Measurements from ENCODE around the gene POLDIP2. TPM values are rescaled to one million over a fixed set of nuclear protein-coding genes. Genes with fewer than 3 reads are reported as not detected.

Gene POLDIP2
- total RNA-seq, 2 experiments from 2014 or later = 128 to 133 TPM

GRCh38 chr17:28369684-28370034 lies 12.3 kb upstream of the POLDIP2 start:
- ChIA-PET CTCF (no interaction called here), POLR2A (interaction anchor here (1.4 to 1.6 kb wide), 2 partner anchors 12 kb away, joined by 5 read pairs; partner anchors contain the start of gene POLDIP2)

- CTCF ChIA-PET = interaction anchor here (1.0 kb wide), 1 partner anchor 11 kb away, joined by 5 read pairs; no protein-coding TSS in a partner anchor
- POLR2A ChIA-PET = interaction anchor here (1.6 kb wide), 1 partner anchor 12 kb away, joined by 5 read pairs; the partner anchor contains the start of gene POLDIP2
These were observed 11.8 kb upstream of the POLDIP2 start for GRCh38 chr17:28368915-28369683.

GRCh38 chr17:28368306-28368831 lies 11.0 kb upstream of the POLDIP2 start:
- ChIA-PET CTCF (interaction anchor here (1.0 kb wide), 1 partner anchor 11 kb away, joined by 5 read pairs; no protein-coding TSS in a partner anchor), POLR2A (interaction anchor here (1.6 kb wide), 1 partner anchor 11 kb away, joined by 5 read pairs; the partner anchor contains the start of gene POLDIP2)

- CTCF ChIA-PET = interaction anchor here (1.4 kb wide), 1 partner anchor 13 kb away, joined by 4 read pairs; no protein-coding TSS in a partner anchor
These were observed 10.4 kb upstream of the POLDIP2 start for GRCh38 chr17:28367641-28368305.

DNA sequence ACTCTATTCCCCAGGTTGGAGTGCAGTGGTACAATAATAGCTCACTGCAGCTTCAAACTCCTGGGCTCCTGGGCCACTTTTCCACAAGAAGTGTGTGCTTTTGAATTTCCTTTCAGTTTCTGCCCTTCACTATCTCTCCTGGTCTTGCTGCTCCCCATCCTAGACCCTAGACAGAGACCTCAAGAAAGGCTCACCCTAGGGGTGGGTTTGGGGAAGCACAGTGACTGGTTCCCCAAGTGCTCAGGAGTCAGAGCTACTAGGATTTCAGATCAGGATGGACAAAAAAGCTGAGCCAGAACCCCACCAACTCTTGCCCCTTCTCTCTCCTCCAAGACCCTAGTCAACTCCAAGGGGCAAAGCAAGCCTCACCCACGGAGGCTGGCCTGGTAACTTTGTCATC lies 9.3 kb upstream of the POLDIP2 start:
- POLR2A ChIA-PET = no interaction called here
- CTCF ChIA-PET = interaction anchor here (1.4 kb wide), 1 partner anchor 12 kb away, joined by 4 read pairs; no protein-coding TSS in a partner anchor

More at GRCh38 chr17:28367641-28368305, 10.4 kb upstream of the POLDIP2 start:
- POLR2A ChIA-PET = interaction anchor here (0.5 to 1.6 kb wide), 4 partner anchors 10 to 711 kb away, joined by 4 to 5 read pairs (median 5); partner anchors contain the start of gene POLDIP2

GRCh38 chr17:28365487-28365886 lies 8.2 kb upstream of the POLDIP2 start:
- ChIA-PET POLR2A (no interaction called here), CTCF (no interaction called here)

- CTCF ChIA-PET = no interaction called here
- POLR2A ChIA-PET = no interaction called here
These were observed 7.5 kb upstream of the POLDIP2 start, which contains the start of gene SEBOX for GRCh38 chr17:28364665-28365363. SEBOX (minus strand) TSS chr17:28365199; CDS start chr17:28365151, 48 bp downstream.

DNA sequence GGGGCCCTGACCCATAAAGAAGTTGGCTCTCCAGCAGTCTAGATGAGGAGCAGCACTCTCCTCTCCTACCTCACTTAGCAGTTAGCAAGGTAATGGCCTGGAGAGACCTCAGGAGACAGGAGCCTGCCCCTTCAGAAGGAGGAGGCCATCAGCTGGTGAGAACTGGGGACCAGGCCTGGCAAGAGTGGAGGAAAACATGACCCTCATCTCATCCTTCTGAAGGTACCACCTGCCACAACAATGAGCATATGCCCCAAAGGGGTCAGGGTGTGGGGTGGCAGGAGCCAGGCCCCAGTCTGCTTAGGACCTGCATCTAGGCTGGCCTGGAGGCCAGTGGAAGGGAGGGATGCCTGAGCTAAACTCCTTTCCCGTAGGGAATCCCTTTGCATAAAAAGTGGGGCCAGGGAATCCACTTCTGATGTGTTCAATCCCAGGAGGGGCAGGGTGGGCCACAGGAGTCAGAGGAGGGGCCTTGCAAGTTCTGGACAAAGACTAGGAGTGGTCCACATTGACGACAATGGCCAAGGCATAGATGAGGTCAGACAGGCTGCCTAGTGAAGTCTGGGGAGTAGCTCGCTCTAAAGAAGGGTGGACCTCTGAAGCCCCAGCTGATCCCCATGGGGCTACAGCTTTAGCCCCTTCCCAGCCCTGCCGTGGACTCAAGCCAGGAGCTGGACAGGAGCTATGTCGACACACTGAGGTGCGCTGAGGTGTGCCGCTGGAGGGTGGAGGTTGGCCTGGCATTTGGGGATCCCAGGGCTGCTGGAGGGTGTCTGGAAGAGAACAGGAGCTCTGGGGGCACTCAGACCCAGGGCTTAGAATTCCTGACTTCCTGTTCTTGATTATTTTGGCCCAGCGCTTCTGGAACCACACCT lies 6.7 kb upstream of the POLDIP2 start:
- ChIA-PET CTCF (no interaction called here), POLR2A (no interaction called here)

- POLR2A ChIA-PET = no interaction called here
- CTCF ChIA-PET = no interaction called here
These were observed 5.9 kb upstream of the POLDIP2 start for GRCh38 chr17:28363186-28363585.

DNA sequence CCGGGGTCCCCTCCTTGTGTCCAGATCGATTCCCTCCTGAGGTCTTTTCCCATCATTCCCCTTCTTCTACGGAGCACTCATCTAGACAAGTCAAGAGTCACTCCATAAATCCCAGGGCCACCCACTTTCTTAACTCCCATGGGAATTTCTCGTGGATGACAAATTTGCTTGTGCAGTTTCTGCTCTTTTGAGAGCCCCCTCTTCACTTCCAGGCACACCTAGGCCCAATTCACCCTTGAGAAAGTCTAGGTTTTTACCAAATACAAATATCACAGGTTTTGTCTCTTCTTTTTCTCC lies 522 bp upstream of the POLDIP2 start:
- CTCF ChIA-PET = interaction anchor here (0.6 to 1.6 kb wide), 3 partner anchors 12 to 166 kb away, joined by 3 to 4 read pairs (median 3); no protein-coding TSS in a partner anchor
- POLR2A ChIA-PET = interaction anchor here (0.5 to 3.9 kb wide), 10 partner anchors 10 to 362 kb away, joined by 3 to 34 read pairs (median 4); partner anchors contain the start of genes IFT20, RPL23A, SARM1 and TNFAIP1

DNA sequence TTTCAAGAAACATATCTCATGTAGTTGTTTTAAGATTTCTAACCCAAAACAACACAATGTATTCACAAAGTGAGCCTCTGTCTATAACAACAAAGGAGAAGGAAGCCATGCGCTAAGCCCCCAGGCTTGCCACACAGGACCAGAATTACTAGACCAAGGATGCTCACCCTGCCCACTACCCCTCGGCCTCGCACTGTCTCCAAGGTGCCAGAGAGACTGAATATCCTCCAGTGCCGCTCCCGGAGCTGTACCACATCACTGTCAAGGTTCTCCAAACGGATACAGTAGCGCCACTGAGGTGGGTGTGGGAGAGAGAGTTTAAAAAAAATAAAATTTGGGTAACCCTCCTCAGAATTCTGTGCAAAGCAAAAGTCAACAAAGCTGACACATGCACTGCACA lies 7.1 kb downstream of the POLDIP2 start:
- POLR2A ChIA-PET = interaction anchor here (0.6 kb wide), 1 partner anchor 29 kb away, joined by 6 read pairs; no protein-coding TSS in a partner anchor
- CTCF ChIA-PET = no interaction called here

GRCh38 chr17:28348979-28349378 lies 8.3 kb downstream of the POLDIP2 start:
- CTCF ChIA-PET = no interaction called here
- POLR2A ChIA-PET = no interaction called here

- ChIA-PET POLR2A (interaction anchor here (1.0 to 1.3 kb wide), 2 partner anchors 10 to 12 kb away, joined by 3 to 4 read pairs; partner anchors contain the start of genes IFT20 and TNFAIP1), CTCF (interaction anchor here (1.1 kb wide), 1 partner anchor 11 kb away, joined by 3 read pairs; the partner anchor contains the start of gene TNFAIP1)
These were observed 10.0 kb downstream of the POLDIP2 start for GRCh38 chr17:28347261-28347891.

DNA sequence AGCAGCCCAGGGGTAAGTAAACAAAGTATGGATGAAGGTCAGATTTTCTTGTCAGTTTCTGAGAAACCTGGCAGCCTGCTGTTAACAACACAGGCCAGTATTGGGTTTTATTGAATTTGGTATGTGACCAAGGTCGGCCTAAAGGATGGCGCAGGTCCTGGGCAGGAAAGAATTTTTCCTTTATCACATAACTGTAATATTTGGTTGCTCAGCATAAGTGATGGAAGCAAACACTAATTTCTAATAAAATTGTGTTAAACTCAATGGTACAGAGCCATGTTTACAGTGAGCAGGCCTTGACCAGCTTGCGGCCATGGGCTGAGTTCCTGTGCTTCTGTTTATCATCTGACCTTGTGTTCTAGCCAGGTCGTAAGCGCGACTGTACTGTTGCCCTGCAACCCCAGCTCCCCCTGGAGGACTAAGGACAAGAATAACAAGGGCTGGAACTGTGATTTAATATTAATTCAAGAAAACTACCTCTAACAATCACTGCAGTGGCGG lies 10.5 kb downstream of the POLDIP2 start:
- ChIA-PET CTCF (no interaction called here), POLR2A (interaction anchor here (1.0 to 1.3 kb wide), 3 partner anchors 10 to 11 kb away, joined by 3 to 4 read pairs (median 4); partner anchors contain the start of genes IFT20 and TNFAIP1)

- ChIA-PET CTCF (interaction anchor here (1.0 kb wide), 1 partner anchor 11 kb away, joined by 3 read pairs; the partner anchor contains the start of gene POLDIP2), POLR2A (interaction anchor here (1.2 to 1.3 kb wide), 2 partner anchors 10 to 12 kb away, joined by 4 read pairs; a partner anchor contains a TSS)
These were observed 11.1 kb downstream of the POLDIP2 start for GRCh38 chr17:28346199-28346580.

DNA sequence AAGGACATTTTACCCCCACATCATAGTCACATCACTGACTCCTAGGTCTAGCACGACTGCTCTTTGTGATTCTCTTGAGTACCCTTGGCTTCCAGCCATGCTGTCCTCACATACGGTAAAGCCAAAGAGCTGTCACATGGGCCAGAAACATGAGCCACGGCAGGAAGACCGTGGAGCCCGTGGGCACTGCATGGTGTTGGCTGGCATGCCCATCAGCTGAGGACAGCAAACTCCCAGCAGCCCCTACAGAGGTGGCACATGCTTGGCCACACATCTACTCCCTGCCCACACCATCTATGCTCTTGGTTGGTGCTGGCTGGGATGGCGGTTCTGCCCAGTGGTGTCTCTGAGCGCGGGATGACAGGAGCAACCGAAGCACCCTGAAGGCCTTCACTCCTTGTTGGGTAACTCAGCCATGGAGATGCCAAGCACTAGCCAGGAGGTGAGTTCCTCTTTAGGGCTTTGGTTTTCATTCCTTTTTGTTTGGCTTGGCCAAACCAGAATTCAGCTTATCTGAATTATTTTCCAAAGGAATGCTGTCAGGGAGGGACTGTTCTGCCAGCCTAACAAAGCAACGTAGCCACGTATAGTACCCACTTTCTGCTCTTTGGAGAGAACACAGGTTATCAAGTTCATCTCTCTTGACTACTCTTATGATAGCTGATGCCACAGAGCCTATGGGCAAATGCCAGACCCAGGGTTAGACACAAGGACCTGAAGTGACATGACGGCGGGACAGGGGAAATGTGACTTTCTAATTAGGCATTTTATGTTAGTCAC lies 11.7 kb downstream of the POLDIP2 start:
- ChIA-PET POLR2A (interaction anchor here (1.2 kb wide), 1 partner anchor 11 kb away, joined by 4 read pairs; no protein-coding TSS in a partner anchor), CTCF (interaction anchor here (0.7 to 1.0 kb wide), 2 partner anchors 12 to 71 kb away, joined by 3 read pairs; partner anchors contain the start of gene POLDIP2)

Measured in activated CD8-positive, alpha-beta memory T cell treated with anti-CD3 and anti-CD28 coated beads for 36 hours (primary cell).